DMS 273 (cell line): ENCODE results near the gene TBCD.
A peak's percentile ranks its signal among the peaks of the same experiment; 100 is the strongest.

Experiments used
- DNase-seq: peaks from one replicate; lab custom pipeline; 2025; ENCODE audit not compliant: unreplicated experiment; lab: John Stamatoyannopoulos, UW

Gene TBCD

DNA sequence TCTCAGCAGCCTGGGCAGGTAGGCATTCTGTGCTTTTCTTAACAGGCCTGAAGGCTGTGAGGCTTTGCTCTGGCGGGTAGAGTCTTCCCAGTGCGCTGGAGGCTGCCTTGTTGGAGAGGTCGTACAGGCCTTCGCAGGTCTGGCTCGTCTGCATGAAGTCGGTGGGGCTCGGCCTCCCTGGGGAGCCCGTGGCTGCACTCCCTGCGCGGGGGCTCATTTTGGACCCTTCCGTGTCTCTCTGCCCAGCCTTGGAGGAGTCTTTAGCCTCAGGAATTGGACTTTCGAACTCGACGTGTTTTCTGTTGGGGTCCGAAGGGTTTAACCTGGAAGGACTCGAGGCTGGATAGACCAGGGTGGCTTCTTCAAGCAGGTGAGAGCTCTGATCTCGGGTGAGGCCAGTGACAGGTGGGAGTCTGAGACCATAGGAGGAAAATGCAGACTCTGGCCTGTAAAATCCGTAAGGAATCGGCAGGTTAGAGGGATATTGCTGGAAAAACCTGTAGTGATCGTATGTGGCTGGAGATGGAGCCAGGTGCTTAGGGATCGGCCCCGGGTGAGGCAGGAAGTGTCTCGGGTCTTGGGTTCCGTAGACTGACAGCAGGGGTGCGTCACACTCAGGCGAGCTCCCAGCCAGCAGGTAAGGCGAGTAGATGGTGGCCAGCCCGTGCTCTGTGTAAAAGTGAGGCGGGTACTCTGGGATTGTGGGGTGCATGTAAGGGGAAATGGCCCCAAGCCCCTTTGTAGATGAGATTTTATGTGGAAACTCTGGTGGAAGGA lies 79.4 kb downstream of the TBCD start:
- no peak for DNase-seq

DNA sequence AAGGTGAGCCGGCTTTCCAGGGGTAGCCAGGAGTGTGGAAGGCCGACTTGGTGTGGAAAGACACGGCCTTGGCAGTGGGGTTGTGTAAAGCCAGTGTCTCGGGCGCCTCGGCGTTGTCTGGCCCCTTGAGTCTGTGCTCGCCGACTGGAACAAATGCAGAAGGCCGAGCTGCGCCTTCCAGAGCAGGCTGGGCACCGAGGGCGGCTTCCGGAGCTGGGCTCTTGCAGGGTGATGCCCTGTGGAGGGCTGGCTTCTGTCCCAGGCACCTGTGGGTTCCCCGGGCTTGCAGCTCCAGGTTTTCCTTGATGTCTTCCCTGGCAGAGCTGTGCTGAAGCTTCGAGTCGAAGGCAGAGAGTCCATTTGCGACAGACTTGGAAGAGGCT lies 79.9 kb downstream of the TBCD start:
- no peak for DNase-seq

DNA sequence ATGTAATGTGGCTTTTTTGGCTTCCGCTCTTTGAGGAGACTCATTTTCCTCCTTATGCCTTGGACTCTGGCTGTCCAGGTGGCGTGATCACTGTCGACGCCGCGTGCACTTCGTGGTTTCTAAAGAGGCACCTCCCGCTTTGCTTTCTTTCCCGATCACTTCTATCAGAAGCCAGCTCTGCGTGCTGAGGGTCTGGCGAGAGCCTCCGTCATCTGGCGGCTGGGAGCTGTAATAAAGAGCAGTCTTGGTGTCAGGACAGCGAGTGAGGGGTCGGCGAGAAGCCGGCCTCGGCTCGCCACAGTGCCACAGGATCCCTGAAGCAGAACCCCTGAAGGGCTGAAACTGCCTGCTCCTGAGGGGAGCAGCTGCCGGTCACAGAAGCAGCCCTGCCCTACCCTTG lies 80.5 kb downstream of the TBCD start:
- DNase-seq, result no peak

DNA sequence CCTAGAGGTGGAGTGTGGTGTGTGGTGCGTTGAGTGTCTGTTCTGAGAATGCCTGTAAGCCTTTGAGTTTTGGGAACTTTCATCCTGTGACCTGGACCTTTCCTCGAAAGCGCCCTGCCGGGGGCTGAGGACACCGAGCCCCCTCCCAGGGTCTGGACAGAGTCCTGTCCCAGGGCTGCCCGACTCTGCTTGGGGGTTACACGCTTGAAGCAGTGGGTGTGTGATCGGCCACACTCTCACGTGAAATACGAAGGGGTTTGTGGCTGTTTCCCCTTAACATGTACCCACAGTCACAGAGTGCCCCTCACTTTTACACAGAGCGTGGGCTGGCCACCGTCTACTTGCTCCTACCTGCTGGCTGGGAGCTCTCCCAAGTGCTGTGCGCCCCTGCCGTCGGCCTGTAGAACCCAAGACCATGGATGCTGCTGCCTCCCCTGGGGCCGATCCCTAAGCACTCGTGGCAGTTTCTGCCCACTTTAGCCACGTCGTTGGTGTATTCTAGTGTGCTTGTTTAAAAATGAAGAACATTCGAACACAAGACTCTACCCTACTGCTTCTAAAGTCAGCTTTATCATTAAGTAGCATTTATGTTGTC lies 81.1 kb downstream of the TBCD start:
- DNase-seq, result no peak

DNA sequence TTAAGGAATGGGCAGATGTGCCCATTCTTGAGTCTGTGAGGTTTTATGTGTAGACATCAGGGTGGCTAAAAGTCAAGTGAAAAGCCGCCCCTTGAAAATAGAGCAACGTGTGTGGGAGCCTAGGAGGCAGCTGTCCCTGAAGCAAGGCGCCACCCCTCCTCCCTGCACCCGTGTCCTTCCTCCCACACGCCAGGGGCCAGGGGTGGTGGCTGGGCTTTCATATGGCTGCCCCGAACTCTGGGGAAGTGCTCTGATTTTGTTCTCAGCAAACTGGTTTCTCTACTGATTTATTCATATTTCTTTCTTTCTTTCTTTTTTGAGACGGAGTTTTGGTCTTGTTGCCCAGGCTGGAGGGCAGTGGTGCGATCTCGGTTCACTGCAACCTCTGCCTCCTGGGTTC lies 83.3 kb downstream of the TBCD start:
- no peak for DNase-seq

DNA sequence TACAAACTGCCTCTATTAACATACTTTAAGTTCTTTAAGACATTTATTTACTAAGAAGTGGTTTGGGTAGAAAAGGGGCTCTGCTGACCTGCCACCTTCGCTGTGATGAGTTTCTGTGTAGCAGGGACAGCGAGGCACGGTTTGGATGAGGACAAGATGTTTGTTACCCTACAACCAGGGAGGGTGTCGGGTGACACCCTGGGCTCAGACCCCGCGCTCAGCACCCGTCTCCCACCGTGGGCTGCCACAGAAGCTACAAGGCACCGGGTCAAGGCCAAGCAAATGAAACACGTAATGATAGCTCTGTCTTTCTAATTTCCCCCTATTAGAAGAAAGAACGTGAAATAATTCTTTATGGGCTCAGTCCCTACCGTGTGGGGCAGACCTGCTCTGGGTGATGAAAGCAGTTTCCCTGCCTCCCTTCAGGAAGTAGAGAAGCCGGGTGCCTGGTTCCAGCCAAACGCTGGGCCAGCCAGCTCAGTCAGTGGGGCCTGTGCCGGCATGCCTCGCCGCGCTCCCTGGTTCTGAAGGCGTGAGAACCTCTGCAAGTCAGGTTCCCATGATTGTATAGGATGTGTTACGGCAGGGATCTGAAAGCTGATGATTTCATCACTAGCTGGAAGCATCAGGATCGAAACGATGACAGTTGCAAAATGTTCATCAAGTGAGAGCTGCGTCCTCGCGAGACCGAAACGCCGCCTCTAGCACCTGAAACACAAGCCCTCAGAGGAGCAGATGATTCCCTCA lies 84.1 kb downstream of the TBCD start:
- peak; percentile 22 for DNase-seq

DNA sequence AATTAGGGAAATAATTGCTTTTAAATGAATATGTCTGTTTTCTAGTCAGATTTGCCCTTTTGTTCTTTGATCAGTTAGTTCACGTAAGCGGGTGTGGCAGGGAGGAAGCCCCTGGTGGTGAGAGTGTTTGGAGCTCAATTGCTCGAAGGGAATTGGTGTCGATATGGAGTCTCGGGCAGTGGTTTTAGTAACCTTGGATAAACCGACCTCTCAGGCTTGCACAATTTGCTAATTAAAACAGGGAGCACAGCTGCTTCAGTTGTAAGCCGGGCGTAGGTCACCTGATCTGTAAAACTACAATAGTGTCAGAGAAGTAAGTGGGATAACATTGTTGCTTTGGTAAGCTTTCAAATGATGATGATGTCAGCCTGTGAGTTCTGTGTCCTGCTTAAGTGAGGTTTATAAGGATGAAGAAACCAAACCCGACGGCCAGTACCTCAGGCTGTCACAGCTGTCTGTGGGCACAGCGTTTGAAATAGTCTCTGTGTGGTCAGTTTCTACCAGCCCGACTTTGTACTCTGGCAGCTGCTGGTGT lies 85.0 kb downstream of the TBCD start:
- DNase-seq, result peak; percentile 17

DNA sequence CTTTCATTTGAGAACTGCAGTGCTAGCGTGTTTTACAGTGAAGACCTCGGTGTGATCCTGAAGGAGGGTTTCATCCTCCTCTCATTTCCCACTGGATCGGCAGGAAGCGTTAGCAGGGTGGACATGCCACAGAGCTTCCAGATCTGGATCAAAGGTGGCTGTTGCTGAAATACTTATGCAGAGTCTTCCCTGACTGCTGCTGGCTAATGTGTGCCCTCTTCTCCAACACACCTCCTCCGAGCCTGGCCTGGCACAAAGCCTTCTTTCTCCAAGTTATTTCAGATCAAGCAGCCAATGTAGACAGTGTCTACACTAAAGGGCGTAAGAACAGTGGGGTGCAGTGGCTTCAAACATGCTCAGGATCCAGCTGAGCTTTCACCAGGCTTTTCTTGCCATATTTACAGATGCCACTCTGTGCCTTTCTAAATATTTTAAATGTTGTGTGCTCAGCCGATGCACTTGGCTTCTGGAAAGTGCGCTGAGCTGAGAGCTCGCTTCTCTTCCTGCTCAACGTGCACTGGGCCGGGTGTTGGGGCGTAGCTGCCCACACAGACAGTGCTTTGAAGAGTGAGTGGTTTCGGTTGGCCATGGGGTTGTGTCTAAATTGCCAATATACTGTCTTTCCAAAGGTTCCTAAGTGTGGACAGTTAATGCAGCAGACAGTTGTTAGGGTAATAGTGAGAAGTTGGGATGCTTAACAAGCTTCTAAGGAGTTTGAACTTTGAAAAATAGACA lies 85.9 kb downstream of the TBCD start:
- no peak for DNase-seq

DNA sequence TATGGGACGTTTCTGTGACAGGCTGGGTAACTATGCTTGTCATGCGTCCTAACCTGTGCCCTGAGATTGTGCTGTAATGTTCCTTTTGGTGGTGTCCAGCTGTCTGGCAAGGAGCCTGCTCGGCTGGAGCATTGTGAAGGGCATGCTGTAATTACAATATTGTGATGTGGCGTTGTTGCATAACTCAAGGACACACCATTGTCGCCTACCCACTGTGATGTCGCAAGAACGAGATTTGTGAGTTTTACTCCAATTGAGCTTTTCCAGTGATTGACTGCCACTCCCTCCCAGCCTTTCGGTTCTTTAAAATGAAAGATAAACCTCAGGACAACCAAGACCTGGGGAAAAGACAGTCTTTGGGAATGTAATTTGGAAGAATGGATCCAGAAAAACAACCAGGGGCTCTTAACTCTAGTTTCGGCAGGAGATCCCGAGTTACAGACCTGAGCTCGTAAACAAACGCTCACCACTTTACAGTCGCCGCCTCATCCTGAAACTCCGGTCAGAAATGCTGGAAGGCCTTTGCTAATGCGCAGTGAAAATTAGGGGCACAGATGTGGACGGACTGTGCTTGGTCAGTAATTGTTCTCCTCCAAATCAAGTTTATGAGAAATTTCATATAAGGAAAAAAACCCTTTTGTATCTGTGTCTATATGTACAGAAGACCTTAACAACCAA lies 86.7 kb downstream of the TBCD start:
- no peak for DNase-seq

DNA sequence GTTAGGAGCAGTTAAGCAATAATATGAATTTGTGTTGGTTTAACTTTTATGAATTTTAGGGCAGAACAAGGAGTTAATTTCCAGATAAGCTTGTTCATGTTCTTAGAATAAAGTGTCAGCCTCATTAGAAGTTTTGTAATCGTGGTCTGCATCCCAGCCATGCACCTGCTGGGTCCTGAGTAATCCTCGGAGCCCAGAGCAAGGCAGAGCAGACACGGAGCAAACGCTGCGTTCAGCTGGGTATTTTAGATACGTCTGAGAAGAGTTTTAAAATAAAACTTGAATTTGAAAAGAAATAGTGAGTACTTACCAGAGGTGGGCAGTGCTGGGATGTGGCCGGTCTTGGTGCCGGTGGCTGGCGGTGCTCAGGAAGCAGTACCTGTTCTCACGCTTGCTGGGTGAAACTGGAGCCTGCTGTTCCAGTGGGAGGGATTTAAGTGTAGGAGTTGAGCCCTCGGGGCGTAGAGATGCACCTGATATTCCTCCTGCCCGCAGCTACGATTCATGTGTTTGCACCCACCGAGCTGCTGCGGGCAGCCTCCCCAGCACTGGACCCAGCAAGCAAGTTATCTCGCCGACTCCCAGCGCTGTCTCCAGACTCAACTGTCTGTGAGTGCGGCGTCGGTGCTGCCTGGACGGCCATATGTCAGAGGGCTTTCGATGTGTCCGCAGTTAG lies 87.9 kb downstream of the TBCD start, which contains the start of gene ZNF750:
TSS of gene ZNF750 (minus strand) at position 406 of the 676 bp plus-strand sequence. CDS start 7,568 bp downstream, outside the sequence.
- no peak for DNase-seq

DNA sequence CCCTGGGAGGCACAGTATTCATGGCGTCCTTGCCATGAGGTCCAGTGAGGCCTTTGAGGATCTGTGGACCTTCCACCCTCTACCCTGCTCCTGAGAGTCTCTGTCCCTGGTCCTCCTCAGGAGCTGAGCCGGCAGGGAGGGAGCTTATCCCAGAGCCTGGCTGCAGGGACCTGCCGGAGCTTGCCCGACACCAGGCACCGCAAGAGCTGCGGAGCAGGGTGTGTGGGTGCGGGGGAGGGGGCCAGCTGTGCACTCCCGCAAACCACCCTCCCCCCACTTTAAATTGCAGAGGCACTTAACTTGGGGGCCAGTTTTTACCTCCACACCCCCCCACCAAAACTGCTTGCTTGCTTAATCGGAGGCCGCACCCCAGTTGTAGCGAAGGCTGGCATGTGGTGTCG lies 88.6 kb downstream of the TBCD start:
- DNase-seq, result peak; percentile 42

DNA sequence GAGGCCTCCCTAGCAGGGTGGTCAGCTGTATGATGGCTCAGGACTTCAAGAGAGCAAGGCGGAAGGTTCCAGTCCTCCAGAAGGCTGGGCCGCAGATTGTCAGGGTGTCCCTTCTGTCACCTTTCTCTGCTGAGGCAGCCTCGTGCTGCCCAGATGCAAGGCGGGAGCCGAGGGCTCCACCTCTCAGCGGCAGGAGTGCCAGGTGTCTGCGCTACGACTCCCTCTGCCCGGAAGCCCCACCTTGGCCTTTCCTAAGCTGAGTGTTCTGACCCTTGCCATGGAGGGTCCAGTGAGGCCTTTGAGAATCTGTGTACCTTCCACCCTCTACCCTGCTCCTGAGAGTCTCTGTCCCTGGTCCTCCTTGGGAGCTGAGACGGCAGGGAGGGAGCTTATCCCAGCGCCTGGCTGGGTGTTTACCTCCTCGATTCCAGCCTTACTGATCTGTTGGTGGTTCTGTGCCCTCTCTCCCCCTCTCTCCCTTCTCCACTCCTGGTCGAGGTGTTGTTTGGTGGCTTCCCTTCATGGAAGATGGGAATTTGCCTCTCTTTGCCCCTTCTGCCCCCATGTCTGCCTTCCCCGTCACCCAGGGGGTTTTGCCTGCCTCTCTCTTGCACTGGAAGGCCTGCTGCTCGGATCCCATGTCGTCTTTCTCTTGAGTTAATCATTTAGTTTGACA lies 90.2 kb downstream of the TBCD start:
- DNase-seq, result no peak

DNA sequence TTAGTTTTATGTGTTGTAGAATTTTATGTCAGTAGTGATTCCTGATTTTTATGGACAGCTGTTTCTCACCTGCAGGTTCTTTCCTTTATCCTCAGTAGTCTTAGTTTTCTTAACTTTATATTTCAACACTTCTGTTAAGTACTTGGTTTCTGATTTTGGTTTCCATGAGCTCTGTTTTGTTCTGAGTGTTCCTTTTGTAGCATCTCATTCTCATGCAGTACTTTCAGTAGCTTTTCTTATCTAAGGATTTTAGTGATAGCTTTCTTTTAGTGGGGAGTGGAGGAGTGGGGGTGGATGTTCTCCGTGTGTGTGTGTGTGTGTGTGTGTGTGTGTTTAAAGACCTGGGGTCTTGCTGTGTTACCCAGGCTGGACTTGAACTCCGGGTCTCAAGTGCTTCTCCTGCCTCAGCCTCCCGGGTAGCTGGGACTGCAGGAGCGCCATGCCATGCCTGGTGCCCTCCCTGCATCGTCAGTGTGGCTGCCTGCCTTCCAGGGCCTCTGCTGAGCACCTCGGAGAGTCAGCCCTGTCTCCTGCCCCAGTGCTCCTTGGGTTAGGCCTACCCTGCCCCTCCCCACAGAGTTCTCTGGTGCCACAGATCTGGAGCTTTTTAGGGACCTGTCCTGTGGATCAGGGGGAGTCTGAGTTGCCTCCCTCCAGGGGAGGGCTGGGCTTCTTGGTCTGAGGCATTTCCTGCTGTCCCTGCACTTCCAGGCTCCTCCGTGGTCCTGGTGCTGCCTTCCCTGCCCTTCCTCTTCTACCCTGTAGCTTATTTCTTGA lies 92.2 kb downstream of the TBCD start:
- DNase-seq, result no peak

DNA sequence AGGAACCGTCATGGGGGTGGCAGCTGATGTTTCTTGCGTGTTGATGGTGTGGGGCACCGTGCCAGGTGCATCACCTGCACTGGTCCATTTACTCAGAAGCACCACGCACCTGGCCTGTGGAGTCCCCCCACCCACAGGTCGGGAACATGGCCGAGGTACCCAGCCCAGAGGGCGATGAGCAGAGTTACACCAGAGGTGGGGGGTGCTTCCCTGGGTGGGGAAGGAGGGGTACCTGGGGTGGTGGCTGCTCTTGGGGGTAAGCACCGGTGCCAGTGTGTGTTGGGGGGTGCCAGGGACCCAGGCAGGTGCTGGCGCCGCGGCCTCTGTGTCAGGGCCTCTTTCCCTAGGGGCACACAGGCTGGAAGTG lies 92.9 kb downstream of the TBCD start:
- no peak for DNase-seq

DNA sequence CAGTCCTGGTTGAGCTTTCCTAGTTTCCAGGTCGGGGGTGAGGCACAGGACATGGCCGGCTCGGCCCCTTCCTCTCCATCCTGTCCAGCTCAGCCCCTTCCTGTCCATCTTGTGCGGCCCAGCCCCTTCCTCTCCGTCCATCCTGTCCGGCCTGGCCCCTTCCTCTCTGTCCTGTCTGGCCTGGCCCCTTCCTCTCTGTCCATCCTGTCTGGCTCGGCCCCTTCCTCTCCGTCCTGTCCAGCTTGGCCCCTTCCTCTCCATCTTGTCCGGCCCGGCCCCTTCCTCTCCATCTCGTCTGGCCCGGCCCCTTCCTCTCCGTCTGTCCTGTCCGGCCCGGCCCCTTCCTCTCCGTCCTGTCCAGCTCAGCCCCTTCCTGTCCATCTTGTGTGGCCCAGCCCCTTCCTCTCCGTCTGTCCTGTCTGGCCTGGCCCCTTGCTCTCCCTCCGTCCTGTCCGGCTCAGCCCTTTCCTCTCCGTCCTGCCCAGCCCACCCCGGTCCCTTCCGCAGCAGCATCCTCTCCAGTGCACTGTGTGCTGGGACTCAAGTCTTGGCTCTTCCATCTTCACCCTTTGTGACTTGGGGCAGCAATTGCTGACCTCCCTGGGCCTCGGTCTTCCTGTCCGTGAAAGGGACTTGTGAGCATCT lies 93.4 kb downstream of the TBCD start:
- DNase-seq, result no peak

DNA sequence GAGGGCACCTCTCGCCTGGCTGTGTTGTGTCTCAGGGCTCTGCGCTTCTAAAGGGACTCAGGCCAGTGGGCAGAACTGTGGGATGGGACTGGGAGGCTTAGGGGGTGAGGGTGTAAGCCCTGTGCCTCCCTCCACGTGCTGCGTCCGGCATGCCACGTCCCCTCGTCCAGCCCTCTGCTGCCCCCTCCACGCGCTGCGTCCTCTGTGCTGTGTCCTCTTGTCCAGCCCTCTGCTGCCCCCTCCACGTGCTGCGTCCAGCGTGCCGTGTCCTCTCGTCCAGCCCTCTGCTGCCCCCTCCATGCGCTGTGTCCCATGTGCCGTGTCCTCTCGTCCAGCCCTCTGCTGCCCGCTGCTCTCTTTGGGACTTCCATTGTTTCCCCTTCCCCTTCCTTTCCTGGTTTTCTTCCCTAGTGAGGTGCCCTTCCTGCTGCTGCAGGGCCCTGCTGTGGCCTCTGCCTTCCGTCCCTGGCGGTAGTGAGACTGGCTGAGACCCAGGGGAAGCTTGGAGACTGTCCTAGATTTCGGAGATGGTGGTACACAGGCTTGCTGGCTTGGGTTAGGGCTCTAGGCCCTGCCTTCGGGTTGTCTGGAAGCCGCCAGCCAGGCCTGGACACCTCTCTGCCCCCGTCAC lies 94.3 kb downstream of the TBCD start:
- no peak for DNase-seq

DNA sequence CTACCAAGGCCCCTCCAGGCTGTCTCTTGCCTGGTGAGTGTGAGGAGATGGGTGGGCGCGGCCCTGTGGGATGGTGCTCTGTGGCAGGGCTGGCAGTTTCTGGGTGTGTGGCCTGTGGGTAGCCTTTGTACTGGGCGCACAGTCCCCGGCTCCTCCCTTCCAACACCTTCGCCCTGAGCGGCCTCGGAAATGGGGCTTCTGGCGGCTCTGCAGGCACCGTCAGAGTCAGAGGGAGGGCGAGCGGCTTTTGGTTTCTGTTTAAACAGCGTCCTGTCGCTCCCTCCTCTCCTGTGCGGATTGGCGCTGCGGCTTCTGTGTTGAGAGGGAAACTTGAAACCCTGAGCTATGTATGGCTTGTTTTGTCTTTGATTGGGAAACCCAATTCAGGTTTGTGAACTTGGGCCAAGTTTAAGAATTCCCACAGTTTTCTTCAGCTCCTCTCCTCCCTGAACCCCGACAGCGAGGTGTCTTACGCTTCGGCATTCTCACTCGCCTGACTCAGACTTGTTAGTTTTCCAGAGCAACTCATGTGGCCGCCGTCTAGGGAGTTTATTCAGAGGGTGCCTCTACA lies 96.2 kb downstream of the TBCD start:
- no peak for DNase-seq
